Measurements from ENCODE around the gene C16orf74. TPM values are rescaled to one million over a fixed set of nuclear protein-coding genes. Genes with fewer than 3 reads are reported as not detected.

Gene C16orf74
- total RNA-seq: 1.8 TPM

DNA sequence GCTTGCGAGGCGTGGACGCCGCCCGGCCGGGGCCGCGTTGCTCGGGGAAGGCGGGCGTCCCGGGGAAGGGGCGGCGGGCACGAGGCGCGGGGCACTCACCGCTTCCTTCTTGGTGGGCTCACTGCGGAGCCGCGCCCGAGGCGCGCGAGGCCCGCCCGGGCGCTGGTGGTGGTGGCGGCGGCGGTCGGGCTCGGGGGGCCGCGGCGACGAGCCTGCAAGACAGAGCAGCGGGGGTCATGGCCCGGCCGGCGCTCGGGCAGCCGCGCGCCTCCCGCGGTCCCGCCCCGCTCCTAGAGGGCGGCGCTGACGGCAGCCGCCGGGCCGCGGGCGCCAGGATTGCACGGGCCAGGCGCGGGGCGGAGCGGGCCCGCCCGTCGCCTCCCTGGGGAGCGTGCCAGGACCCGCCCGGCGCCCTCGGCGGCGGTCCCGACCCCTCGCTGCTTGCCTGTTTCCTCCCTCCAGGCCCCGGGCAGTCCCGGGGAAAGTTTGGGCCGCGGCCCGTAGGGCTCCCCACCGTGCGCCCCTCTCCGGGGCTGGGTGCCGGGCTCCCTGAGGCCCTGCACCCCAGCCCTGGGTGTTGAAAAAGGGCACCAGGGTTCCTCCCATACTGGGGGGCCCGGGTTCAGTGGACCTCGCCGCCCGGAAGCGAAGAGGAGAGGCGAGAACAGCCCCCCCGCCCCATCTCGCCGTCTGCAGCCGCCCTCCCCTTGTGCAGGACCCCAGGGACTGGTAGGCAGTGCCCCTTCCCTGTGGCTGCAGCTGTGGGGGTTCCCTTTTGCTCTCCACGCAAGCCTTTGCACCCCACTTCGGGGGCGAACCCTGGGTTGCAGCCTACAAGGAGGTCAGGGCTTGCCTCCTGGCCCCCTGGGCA lies at the start of gene C16orf74:
TSS of gene C16orf74 (minus strand) at position 270 of the 871 bp plus-strand sequence. CDS start 15,879 bp downstream, outside the sequence.

DNA sequence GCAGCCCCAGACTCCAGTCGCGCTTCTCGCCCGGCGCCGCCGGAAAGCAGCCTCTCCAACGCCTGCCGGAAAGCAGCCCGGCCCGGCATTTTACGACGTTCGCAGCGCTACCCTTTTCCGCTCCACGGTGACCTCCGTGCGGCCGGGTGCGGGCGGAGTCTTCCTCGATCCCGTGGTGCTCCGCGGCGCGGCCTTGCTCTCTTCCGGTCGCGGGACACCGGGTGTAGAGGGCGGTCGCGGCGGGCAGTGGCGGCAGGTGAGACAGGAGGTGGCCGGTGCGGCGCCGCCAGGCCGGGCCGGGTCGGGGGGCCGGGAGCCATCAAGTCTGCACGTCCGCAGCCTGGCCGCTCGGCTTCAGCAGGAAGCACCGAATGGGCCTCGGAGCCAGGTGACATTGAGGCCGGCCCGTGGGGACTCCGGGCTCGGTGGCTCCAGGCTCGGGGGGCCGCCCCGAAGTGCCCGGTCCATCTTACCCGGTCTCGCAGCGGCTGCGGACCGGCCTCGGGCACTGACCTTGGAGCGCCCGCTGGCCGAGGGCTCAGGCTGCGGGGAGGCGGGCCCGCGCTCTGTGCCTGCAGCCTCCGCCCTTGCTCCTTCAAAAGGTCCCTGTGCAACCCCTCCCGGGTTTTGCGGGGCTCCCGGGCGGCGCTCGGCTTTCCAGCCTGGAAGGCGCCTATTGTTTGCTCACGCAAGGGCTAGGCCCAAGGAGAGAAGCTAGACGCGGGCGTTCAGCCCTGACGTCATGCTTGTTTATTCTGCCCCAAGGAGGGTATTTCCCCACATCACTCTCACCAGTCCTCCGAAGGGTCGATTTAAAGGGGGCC lies 48.8 kb upstream of the C16orf74 start, which contains the start of the genes COX4I1 and EMC8:
TSS of gene COX4I1 (plus strand) at position 199 of the 824 bp plus-strand sequence. CDS start 1,511 bp downstream, outside the sequence.
TSS of gene EMC8 (minus strand) at position 48 of the 824 bp plus-strand sequence. CDS start 249 bp downstream, outside the sequence.

DNA sequence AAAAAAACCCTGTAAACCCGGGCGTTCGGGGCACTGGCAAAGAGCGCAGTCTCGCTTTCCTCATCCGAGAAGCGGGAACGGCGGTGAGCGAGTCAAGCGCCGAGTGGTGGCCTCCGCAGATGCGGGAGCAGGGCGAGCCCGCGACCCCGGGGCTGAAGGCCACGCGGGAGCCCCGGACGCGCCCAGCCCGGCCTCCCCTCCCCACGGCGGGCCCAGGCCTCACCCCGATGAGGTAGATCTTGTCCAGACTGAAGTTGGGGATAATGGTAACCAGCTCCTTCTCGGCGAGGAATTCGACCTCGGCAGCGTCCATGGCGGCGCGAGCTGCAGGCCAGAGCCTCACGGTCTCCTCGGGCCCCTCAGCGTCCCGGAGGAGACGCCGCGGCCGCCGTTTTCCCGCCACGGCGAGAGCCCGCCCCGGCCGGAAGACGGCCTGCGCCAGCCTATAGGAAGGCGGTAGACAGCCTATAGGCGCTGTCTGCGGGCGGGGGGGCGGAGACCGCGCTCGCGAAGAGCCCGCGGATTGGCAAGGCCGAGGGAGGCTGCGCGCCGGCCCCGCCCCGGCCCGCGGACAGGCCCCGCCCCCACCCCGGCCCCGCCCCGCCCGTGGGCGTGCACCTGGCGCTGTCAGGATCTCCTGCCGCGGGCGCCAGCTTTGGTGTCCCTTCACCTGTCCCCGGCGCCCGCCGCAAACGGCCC lies 62.2 kb downstream of the C16orf74 start, which contains the start of gene GINS2:
TSS of gene GINS2 (minus strand) at position 369 of the 699 bp plus-strand sequence. CDS start at position 313, 56 bp downstream.

Small RNAs within 50 kb of the gene (small RNA-seq; reads per million reads assigned to genes)
- not detected for gene RN7SL381P
- 0.08 reads per million for gene RNU1-103P

Other genes with a start within 250 kb of the C16orf74 start
- gene GSE1, start 137.8 kb downstream of the C16orf74 start, total RNA-seq: 26.5 TPM
- gene GINS2, start 62.1 kb downstream of the C16orf74 start, total RNA-seq: 5.8 TPM
- gene EMC8, start 48.4 kb upstream of the C16orf74 start, total RNA-seq: 19.8 TPM
- gene COX4I1, start 48.6 kb upstream of the C16orf74 start, total RNA-seq: 294 TPM
- 7.2 TPM for gene IRF8, start 148.1 kb upstream of the C16orf74 start, total RNA-seq